SU-DHL-6 (cell line): ENCODE data around the gene VWA5A.

Source experiments
- H2AFZ ChIP-seq: fragments of 200-600 bp; sonication (generic); 2 replicates; pipeline ENCODE4 v1.6.1; 2014; ENCODE audit warnings: low read depth, mild to moderate bottlenecking, moderate library complexity, mixed read lengths, antibody characterized with exemption, low read length; ENCODE audit not compliant: severe bottlenecking
- H3F3A ChIP-seq: fragments of 200-600 bp; shearing (Covaris generic); 2 replicates; pipeline ENCODE4 v1.6.0; 2016; ENCODE audit warnings: antibody characterized with exemption, mild to moderate bottlenecking; ENCODE audit not compliant: insufficient read depth
- H3K27ac ChIP-seq: fragments of 200-600 bp; sonication (generic); 2 replicates; pipeline ENCODE4 v1.5.1; 2016; ENCODE audit warnings: low read depth, mild to moderate bottlenecking, low read length, moderate library complexity, mixed read lengths
- H3K27me3 ChIP-seq: fragments of 200-600 bp; sonication (generic), shearing (Covaris generic); 2 replicates; pipeline ENCODE4 v1.6.0; 2014; ENCODE audit warnings: mild to moderate bottlenecking, low read length
- H3K36me3 ChIP-seq: fragments of 200-600 bp; sonication (generic); 2 replicates; pipeline ENCODE4 v1.6.1; 2014; ENCODE audit warnings: mild to moderate bottlenecking, low read length, mixed read lengths
- H3K4me2 ChIP-seq: fragments of 300-600, 200-600 bp; shearing (Covaris generic), sonication (generic); 2 replicates; pipeline ENCODE4 v1.6.0; 2014; ENCODE audit warnings: low read length, low read depth, mild to moderate bottlenecking; ENCODE audit not compliant: poor library complexity, severe bottlenecking
- H3K4me3 ChIP-seq: fragments of 200-600 bp; sonication (generic); 2 replicates; pipeline ENCODE4 v1.5.1; 2014; ENCODE audit warnings: antibody characterized with exemption, low read length, mild to moderate bottlenecking, mixed read lengths; ENCODE audit not compliant: insufficient read depth, poor library complexity, severe bottlenecking
- H3K79me2 ChIP-seq: fragments of 200-600 bp; sonication (generic); 2 replicates; pipeline ENCODE4 v1.6.1; 2014; ENCODE audit warnings: mild to moderate bottlenecking, low read length, moderate library complexity; ENCODE audit not compliant: insufficient read depth
- H3K9ac ChIP-seq: fragments of 200-600 bp; sonication (generic); 2 replicates; pipeline ENCODE4 v1.7.0; 2014; ENCODE audit warnings: mild to moderate bottlenecking, low read length
- H3K9me2 ChIP-seq: fragments of 200-600 bp; sonication (generic); replicated peaks from 2 replicates; pipeline ENCODE4 v1.6.1; 2014; ENCODE audit warnings: low read length; ENCODE audit not compliant: insufficient read depth
- H3K9me3 ChIP-seq: fragments of 200-600 bp; sonication (generic); 2 replicates; pipeline ENCODE4 v1.6.1; 2014; ENCODE audit warnings: low read length, mixed read lengths; ENCODE audit not compliant: insufficient read depth
- H4K20me1 ChIP-seq: fragments of 200-600 bp; sonication (generic); 2 replicates; pipeline ENCODE4 v1.6.1; 2014; ENCODE audit warnings: low read depth, mild to moderate bottlenecking, antibody characterized with exemption, low read length, moderate library complexity, mixed read lengths
- CTCF ChIP-seq: fragments of 200-600 bp; sonication (generic); IDR thresholded peaks from one replicate; pipeline ENCODE4 v1.5.1; 2017; ENCODE audit warnings: antibody characterized with exemption, mild to moderate bottlenecking, low read length, moderate library complexity; ENCODE audit not compliant: insufficient read depth, poor library complexity, severe bottlenecking
- EZH2phosphoT487 ChIP-seq: fragments of 200-600 bp; sonication (generic), shearing (Covaris generic); conservative IDR thresholded peaks from 2 replicates; pipeline ENCODE4 v1.6.1; 2018; ENCODE audit warnings: mild to moderate bottlenecking, antibody characterized with exemption, low read length, moderate library complexity, mixed read lengths

Gene VWA5A

GRCh38 chr11:124093330-124093729, 21.9 kb upstream of the VWA5A start:
- H3F3A ChIP-seq = no peaks in the 10 kb centered on the region
- H3K9ac ChIP-seq = no peak overlapping the region
- H2AFZ ChIP-seq = no peak overlapping the region
- H4K20me1 ChIP-seq = no peaks in the 10 kb centered on the region
- no peak overlapping the region for H3K4me3 ChIP-seq
- no peaks in the 10 kb centered on the region for H3K79me2 ChIP-seq
- H3K36me3 ChIP-seq = no peaks in the 10 kb centered on the region
- H3K9me3 ChIP-seq = no peaks in the 10 kb centered on the region
- no peaks in the 10 kb centered on the region for H3K27me3 ChIP-seq
- no peaks in the 10 kb centered on the region for H3K9me2 ChIP-seq
- H3K4me2 ChIP-seq = no peak overlapping the region
- TF ChIP-seq CTCF (no peak), EZH2phosphoT487 (no peak)
- no peak overlapping the region for H3K27ac ChIP-seq

DNA sequence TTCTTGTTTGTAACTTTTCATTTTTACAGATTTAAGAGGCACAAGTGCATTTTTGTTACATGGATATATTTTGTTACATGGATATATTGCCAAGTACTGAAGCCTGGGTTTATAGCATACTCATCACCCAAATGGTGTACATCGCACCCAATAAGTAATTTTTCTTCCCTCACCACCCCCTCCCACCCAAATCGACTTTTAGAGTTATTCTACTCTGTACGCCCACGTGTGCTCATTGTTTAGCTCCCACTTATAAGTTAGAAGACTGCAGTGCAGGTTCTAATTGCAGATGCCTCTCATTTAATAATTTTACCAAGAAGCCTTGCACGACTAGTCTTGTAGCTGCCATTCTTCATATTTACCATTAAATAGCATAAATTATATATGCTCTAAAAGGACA, 20.5 kb upstream of the VWA5A start:
- H3K4me2 ChIP-seq = no peak overlapping the region
- H3K9me2 ChIP-seq = no peaks in the 10 kb centered on the region
- H3K36me3 ChIP-seq = no peaks in the 10 kb centered on the region
- H2AFZ ChIP-seq = no peak overlapping the region
- H3K9ac ChIP-seq = no peak overlapping the region
- no peaks in the 10 kb centered on the region for H3K79me2 ChIP-seq
- TF ChIP-seq CTCF (no peak), EZH2phosphoT487 (no peak)
- no peaks in the 10 kb centered on the region for H4K20me1 ChIP-seq
- no peak overlapping the region for H3K27ac ChIP-seq
- no peaks in the 10 kb centered on the region for H3K9me3 ChIP-seq
- H3F3A ChIP-seq = no peaks in the 10 kb centered on the region
- no peak overlapping the region for H3K4me3 ChIP-seq
- no peaks in the 10 kb centered on the region for H3K27me3 ChIP-seq

DNA sequence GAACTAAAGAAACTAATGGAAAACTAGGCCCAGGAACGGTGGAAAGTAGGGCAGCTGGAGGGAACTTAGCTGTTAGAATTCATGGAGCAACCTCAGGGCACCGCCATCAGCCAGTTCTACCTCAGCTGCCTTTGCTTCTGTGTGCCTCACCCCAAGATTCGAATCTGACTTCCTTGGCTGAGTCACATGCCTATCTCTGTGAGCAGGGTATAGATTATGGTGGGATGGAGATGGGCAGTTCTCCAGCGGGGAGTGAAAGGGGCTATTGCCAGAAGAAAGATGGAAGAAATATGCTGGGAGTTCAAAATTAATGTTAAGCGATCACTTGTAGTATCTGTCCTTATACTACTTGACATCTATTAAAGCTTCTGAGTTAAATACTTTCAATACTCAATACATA, 18.9 kb upstream of the VWA5A start:
- H3K4me2 ChIP-seq = no peak overlapping the region
- no peak overlapping the region for H2AFZ ChIP-seq
- no peaks in the 10 kb centered on the region for H3K36me3 ChIP-seq
- no peaks in the 10 kb centered on the region for H3F3A ChIP-seq
- H3K9me2 ChIP-seq = no peaks in the 10 kb centered on the region
- H3K4me3 ChIP-seq = no peak overlapping the region
- H3K79me2 ChIP-seq = no peaks in the 10 kb centered on the region
- H3K9ac ChIP-seq = no peak overlapping the region
- TF ChIP-seq CTCF (no peak), EZH2phosphoT487 (no peak)
- no peaks in the 10 kb centered on the region for H3K27me3 ChIP-seq
- no peaks in the 10 kb centered on the region for H4K20me1 ChIP-seq
- no peak overlapping the region for H3K27ac ChIP-seq
- no peaks in the 10 kb centered on the region for H3K9me3 ChIP-seq

GRCh38 chr11:124098141-124098540, 17.1 kb upstream of the VWA5A start:
- no peak overlapping the region for H3K9ac ChIP-seq
- no peak overlapping the region for H3K4me3 ChIP-seq
- H3K27me3 ChIP-seq = no peaks in the 10 kb centered on the region
- no peak overlapping the region for H3K27ac ChIP-seq
- no peaks in the 10 kb centered on the region for H3K9me3 ChIP-seq
- no peaks in the 10 kb centered on the region for H3K9me2 ChIP-seq
- no peaks in the 10 kb centered on the region for H3K79me2 ChIP-seq
- H3K36me3 ChIP-seq = no peaks in the 10 kb centered on the region
- TF ChIP-seq EZH2phosphoT487 = no peak
- TF ChIP-seq CTCF = no peak
- H3K4me2 ChIP-seq = no peak overlapping the region
- H3F3A ChIP-seq = no peaks in the 10 kb centered on the region
- no peak overlapping the region for H2AFZ ChIP-seq
- no peaks in the 10 kb centered on the region for H4K20me1 ChIP-seq
